ENCODE results near the gene INCA1. TPM values are rescaled to one million over a fixed set of nuclear protein-coding genes. Genes with fewer than 3 reads are reported as not detected.

The INCA1 gene
- total and polyA plus RNA-seq, 2 of the 13 experiments (the other 11 are each of a cell fraction or from before 2014, with no cell fraction given), result 0.93 to 2.6 TPM

DNA sequence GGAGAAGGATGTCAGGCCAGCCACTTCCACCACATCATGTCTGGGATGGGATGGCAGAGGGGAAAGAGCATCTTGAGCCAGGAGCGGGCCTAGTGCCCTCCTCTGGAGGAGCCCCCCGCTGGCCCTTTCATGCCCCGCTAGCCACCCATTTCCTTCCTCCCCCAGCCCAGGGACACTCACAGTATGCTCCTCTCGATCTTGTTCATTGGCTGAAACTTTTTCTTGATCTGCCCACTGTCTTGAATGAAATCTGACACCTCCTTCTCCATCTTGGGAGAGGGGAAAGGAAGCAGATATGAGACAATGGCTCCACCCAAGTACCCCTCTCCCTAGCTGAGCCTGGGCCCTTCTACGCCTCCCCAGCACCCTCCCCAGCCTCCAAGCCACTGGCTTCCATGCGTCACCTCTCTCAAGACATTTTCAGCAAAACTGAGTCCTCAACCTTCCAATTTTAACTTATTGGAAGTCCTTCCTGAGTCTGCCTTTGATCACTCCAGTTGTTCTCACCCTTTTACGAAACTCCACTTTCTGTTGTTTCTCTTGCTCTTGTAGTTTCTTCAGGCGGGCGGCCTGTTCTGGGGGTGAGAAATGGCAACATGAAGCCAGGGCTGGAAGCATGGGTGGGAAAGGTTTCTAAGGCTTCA lies 36.9 kb downstream of the INCA1 start:
- intact Hi-C loops (cut with micrococcal nuclease; ENCODE audit: unreplicated experiment), result loop anchor here (10.0 kb wide), 1 partner anchor 246 kb away; the partner anchor contains the start of gene ARRB2
- WGBS (ENCODE audit: low lambda C conversion rate), result 92% methylated on average over 9 of the region's 9 CpGs
- ChIA-PET CTCF (ENCODE audit: low intra/inter-chr PET ratio, low total read pairs) (no interaction called here), POLR2A (interaction anchor here (0.9 to 5.8 kb wide), 3 partner anchors 8 to 21 kb away, joined by 3 to 43 read pairs (median 5); partner anchors contain the start of genes ENO3, SLC25A11 and SPAG7)
- H3K9ac ChIP-seq (ENCODE audit: insufficient read depth, low read depth, low read length), result no peak overlapping the region
- no peaks in the 10 kb centered on the region for H4K20me1 ChIP-seq (ENCODE audit: insufficient read depth, low read length)
- no peaks in the 10 kb centered on the region for H3K27me3 ChIP-seq (ENCODE audit: control insufficient read depth in 1 of 2, insufficient read depth in 2 of 2, low read length in 2 of 2)
- TF ChIP-seq POLR2AphosphoS2 (IDR thresholded peaks at IDR 0.05; ENCODE audit: low read depth, low read length) (0 out of 2 replicates have a peak, but pooled peaks have one; percentile 30), CREB1 (IDR thresholded peaks at IDR 0.05) (no peak), CREB1 (CRISPR knock-in tag; IDR thresholded peaks at IDR 0.05) (no peak)
- H3K4me1 ChIP-seq (ENCODE audit: insufficient read depth, low read length), result 0 out of 2 replicates have a peak, but pooled peaks cover 4% of the 10 kb centered on the region
- no peak overlapping the region for H3K4me3 ChIP-seq (replicated peaks in 1 of 3; ENCODE audit: insufficient read depth in 1 of 3, low read depth in 2 of 3, low read length in 3 of 3)
- peaks cover 3 to 28% of the 10 kb centered on the region in 2 experiments; a peak in 3 of 5 replicates for H3K36me3 ChIP-seq (replicated peaks in 1 of 2; ENCODE audit: control insufficient read depth in 1 of 2, insufficient read depth in 2 of 2, low read length in 2 of 2)
- no peak overlapping the region for H2AFZ ChIP-seq (ENCODE audit: low read length)
- FAIRE-seq, result no peak
- no TSS peak for BruUV-seq (replicated peaks)
- H3K4me2 ChIP-seq (ENCODE audit: low read depth, low read length), result no peak overlapping the region
- DNase-seq (ENCODE audit: low spot score), result no peak
- no peak for ATAC-seq
- in situ Hi-C loops (cut with HindIII; ENCODE audit: extremely low pct_ligation_motif_present, low pct_unique_long_range_greater_than_20kb), result no loop called here
- H3K9me3 ChIP-seq (ENCODE audit: low read length), result no peaks in the 10 kb centered on the region
- H3K79me2 ChIP-seq (ENCODE audit: insufficient read depth, low read length), result no peaks in the 10 kb centered on the region
- no peak overlapping the region for H3K27ac ChIP-seq (ENCODE audit: extremely low read length, insufficient read depth, low read length)

DNA sequence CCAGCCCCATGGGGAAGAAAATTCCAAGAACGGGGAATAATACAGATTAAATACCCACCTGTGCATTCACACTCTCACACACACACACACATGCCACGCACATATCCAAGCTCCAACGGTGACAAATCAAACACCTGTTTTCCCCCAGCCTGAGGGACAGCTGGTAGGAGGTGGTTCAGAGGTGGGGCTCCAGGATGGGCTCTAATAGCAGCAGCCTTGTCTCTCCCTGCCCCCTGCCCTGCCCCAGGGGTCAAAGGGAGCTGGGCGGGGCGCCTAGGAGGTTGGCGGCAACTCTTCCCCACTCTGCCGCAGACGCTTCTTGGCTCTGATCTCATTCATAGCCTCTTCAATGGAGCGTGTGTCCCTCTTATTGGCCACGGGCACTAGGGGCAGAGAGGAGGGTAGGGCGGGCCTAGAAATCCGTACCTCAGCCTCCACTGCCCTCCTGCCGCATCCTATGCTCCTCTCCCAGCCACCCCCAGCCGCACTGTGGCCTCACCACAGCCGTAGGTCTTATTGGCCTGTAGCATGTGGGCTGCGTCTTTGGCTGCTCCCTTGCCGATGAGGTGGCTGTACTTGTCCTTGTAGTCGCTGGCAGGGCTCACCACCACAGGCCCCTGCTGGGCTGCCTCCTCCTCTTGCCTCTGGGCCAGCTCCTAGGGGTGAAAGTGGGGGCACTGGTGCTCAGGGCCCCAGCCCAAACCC lies 37.9 kb downstream of the INCA1 start:
- ATAC-seq (peak; percentile 18; the same call in 2 of the 3 replicates), DNase-seq (ENCODE audit: low spot score) (no peak), FAIRE-seq (no peak)
- in situ Hi-C loops (cut with HindIII; ENCODE audit: extremely low pct_ligation_motif_present, low pct_unique_long_range_greater_than_20kb) (no loop called here), intact Hi-C loops (cut with micrococcal nuclease; ENCODE audit: unreplicated experiment) (no loop called here)
- no peaks in the 10 kb centered on the region for H3K79me2 ChIP-seq (ENCODE audit: insufficient read depth, low read length)
- peaks cover 3 to 27% of the 10 kb centered on the region in 2 experiments; a peak in 3 of 5 replicates for H3K36me3 ChIP-seq (replicated peaks in 1 of 2; ENCODE audit: control insufficient read depth in 1 of 2, insufficient read depth in 2 of 2, low read length in 2 of 2)
- TSS peak; percentile 60 for BruUV-seq (replicated peaks)
- CTCF ChIA-PET (ENCODE audit: low intra/inter-chr PET ratio, low total read pairs), result no interaction called here
- H3K4me1 ChIP-seq (ENCODE audit: insufficient read depth, low read length), result 0 out of 2 replicates have a peak, but pooled peaks cover 4% of the 10 kb centered on the region
- H3K27me3 ChIP-seq (ENCODE audit: control insufficient read depth in 1 of 2, insufficient read depth in 2 of 2, low read length in 2 of 2), result no peaks in the 10 kb centered on the region
- no peak overlapping the region for H3K4me3 ChIP-seq (replicated peaks in 1 of 3; ENCODE audit: insufficient read depth in 1 of 3, low read depth in 2 of 3, low read length in 3 of 3)
- H3K9me3 ChIP-seq (ENCODE audit: low read length), result no peaks in the 10 kb centered on the region
- POLR2A ChIA-PET, result interaction anchor here (0.9 to 5.8 kb wide), 3 partner anchors 8 to 20 kb away, joined by 3 to 43 read pairs (median 5); partner anchors contain the start of genes ENO3, SLC25A11 and SPAG7
- H4K20me1 ChIP-seq (ENCODE audit: insufficient read depth, low read length), result no peaks in the 10 kb centered on the region
- WGBS (ENCODE audit: low lambda C conversion rate), result 94% methylated on average over 18 of the region's 18 CpGs
- no peak overlapping the region for H3K4me2 ChIP-seq (ENCODE audit: low read depth, low read length)
- H2AFZ ChIP-seq (ENCODE audit: low read length), result no peak overlapping the region
- no peak overlapping the region for H3K9ac ChIP-seq (ENCODE audit: insufficient read depth, low read depth, low read length)
- H3K27ac ChIP-seq (ENCODE audit: extremely low read length, insufficient read depth, low read length), result no peak overlapping the region
- TF ChIP-seq NFRKB (IDR thresholded peaks at IDR 0.05) (no peak), DPF2 (CRISPR knock-in tag; IDR thresholded peaks at IDR 0.05; ENCODE audit: borderline replicate concordance, low read depth) (no peak), DBP (CRISPR knock-in tag; IDR thresholded peaks at IDR 0.05; ENCODE audit: not compliant biosample characterization) (no peak), DNMT3B (CRISPR knock-in tag; conservative IDR thresholded peaks at IDR 0.05) (no peak), ZFP36 (IDR thresholded peaks at IDR 0.05; ENCODE audit: borderline replicate concordance, low read depth, low read length, partially characterized antibody) (no peak), ARID4A (CRISPR knock-in tag; IDR thresholded peaks at IDR 0.05; ENCODE audit: borderline replicate concordance) (no peak), SALL1 (CRISPR knock-in tag; IDR thresholded peaks at IDR 0.05) (no peak), ZNF17 (CRISPR knock-in tag; IDR thresholded peaks at IDR 0.05) (no peak), SMC3 (IDR thresholded peaks at IDR 0.05; ENCODE audit: low read length) (no peak)

Data from HepG2 (cell line).